HG03442 (cell line): Measurements from ENCODE around the gene RIBC2.
"Not testable (repeated sequence)": the region's sequence is repeated elsewhere in the genome, so short reads cannot be mapped to it uniquely, and the experiment has no call there.

Experiments used
- ATAC-seq: cut with Tn5 transposase; IDR thresholded peaks from one replicate; pipeline ENCODE4 v1.9.1; 2021; ENCODE audit warnings: mild to moderate bottlenecking, moderate library complexity; ENCODE audit not compliant: unreplicated experiment

RIBC2 gene, protein sequence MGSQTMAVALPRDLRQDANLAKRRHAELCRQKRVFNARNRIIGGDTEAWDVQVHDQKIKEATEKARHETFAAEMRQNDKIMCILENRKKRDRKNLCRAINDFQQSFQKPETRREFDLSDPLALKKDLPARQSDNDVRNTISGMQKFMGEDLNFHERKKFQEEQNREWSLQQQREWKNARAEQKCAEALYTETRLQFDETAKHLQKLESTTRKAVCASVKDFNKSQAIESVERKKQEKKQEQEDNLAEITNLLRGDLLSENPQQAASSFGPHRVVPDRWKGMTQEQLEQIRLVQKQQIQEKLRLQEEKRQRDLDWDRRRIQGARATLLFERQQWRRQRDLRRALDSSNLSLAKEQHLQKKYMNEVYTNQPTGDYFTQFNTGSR

GRCh38 chr22:45413368-45414211, at the start of gene RIBC2, which contains the start of gene SMC1B:
Gene RIBC2 (plus strand): TSS chr22:45413693. CDS start chr22:45413887, 194 bp downstream.
Gene SMC1B (minus strand): TSS chr22:45413599. CDS start chr22:45413567, 32 bp downstream.
- no peak for ATAC-seq

DNA sequence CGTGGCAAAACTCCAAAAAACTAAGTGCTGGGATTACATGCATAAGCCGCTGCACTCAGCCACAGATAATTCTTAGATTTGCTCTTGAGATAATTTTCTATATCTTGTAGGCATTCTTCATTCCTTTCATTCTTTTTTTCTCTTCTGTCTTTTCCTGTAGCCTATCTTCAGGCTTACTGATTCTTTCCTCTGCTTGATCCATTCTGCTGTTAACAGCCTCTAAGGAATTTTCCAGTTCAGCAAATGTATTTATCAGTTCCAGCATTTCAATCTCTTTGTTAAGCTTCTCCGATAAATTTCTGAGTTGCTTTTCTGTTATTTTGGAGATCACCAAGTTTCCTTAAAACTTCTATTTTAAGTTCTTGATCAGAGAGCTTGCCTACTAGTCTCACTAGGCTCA, 46.8 kb upstream of the RIBC2 start:
- ATAC-seq: no peak

- not testable (repeated sequence) for ATAC-seq
Observed at GRCh38 chr22:45373592-45373991, 39.9 kb upstream of the RIBC2 start.

GRCh38 chr22:45376009-45376408, 37.5 kb upstream of the RIBC2 start:
- no peak for ATAC-seq

GRCh38 chr22:45376703-45377102, 36.8 kb upstream of the RIBC2 start:
- ATAC-seq: no peak

DNA sequence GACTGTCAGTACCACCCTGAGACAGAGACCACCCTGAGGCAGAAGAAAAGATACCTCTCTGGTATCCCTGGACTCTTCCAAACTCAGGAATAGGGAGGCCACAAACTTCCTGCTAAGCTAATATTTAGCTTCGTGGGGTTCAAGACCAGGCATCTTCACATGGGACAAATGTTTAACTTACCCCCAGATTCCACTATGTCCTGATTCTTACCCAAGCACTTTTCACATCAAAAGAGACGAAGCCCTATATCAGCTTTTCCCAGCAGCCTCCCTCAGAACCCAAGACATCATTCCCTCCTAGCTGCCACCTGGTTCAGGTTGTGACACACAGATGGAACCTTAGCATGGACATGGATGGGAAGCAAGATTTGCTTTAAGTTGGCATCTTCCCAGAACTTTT, 32.1 kb upstream of the RIBC2 start:
- ATAC-seq: no peak

DNA sequence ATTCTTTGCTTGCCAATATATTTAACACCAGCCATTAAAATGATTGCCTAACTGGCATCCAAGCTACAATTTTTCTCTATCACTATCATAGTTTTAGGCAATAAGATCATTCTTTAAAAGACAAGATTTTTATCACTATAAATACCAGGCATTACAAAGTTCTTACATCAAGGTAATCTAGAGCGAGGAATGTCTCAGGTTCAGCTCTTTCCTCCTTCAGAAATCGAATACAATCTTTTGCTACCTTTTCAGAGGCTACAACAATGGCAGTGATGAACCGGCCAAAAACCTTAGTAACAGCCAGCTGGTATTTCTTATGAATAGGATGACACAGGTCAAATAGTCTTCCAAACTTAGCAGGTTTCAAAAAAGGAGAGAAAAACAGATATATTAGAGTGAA, 23.9 kb upstream of the RIBC2 start:
- ATAC-seq: no peak

- no peak for ATAC-seq
Observed at GRCh38 chr22:45397806-45398205, 15.7 kb upstream of the RIBC2 start.

GRCh38 chr22:45398214-45398613, 15.3 kb upstream of the RIBC2 start:
- no peak for ATAC-seq

DNA sequence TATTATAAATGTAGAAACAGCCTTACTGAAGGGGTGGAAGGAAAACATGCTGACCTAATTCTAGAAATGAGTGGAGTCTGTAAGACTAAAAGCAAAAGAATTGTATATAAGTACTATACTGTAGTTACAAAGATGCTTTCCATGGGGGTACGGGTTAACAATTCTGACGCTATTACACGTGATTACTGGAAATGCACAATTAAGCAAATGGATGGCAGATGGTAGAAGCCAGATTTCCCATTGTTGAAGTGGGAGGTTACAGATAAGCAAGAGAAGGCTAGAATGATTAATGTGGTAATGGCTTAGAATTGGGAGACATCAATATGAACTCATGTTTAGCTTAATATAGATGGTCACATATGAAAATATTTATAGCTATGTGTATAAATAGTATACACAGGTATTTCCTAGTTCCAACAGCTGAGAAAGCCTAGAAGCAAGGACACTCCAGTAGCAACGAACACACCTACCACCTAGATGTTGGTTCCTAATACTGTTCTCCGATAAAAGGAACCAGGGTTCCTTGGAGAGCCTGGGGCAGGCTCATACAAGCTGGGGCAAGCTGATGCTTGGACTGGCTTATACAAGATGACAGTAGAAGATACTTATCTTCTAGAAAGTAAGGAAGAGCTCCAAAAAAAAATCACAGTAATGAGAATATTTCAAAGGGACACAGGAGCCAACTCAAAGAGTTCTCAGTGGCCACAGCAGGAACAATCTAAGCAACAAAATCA, 13.6 kb upstream of the RIBC2 start:
- no peak for ATAC-seq

- no peak for ATAC-seq
Observed at GRCh38 chr22:45402466-45402985, 11.0 kb upstream of the RIBC2 start.

DNA sequence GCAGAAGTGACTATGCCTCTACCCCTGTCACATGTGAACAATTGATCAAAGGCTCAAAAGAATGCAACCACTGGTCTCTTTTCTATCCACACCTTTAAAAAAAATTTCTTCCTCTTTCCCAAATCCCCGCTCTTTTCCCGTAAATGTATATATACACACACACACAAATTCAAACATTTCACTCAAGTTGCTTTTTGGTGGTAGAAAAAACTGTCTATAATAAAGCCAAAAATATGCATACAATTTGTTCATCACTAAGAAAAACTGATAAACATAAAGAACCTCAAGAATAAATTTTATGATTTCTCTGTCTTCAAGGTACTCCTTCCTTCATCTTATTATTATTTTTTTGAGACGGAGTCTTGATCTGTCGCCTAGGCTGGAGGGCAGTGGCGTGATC, 5.7 kb upstream of the RIBC2 start:
- no peak for ATAC-seq

DNA sequence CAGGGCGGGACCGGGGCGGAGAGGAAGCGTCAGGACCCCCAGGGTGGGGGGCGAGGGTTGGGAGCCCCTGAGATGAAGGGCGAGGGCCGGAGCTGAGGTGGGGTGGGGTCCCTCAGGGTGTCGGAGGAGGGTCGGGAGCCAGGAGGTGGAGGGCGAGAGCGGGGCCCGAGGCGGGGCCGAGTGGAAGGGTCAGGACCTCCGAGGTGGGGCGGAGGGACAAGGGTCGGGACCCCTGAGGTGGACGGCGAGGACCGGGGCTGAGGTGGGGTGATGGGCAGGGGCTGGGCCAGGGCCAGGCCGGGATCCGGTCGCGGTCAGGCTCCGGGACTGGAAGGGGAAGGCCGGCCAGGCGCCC, 503 bp upstream of the RIBC2 start:
- ATAC-seq: no peak

DNA sequence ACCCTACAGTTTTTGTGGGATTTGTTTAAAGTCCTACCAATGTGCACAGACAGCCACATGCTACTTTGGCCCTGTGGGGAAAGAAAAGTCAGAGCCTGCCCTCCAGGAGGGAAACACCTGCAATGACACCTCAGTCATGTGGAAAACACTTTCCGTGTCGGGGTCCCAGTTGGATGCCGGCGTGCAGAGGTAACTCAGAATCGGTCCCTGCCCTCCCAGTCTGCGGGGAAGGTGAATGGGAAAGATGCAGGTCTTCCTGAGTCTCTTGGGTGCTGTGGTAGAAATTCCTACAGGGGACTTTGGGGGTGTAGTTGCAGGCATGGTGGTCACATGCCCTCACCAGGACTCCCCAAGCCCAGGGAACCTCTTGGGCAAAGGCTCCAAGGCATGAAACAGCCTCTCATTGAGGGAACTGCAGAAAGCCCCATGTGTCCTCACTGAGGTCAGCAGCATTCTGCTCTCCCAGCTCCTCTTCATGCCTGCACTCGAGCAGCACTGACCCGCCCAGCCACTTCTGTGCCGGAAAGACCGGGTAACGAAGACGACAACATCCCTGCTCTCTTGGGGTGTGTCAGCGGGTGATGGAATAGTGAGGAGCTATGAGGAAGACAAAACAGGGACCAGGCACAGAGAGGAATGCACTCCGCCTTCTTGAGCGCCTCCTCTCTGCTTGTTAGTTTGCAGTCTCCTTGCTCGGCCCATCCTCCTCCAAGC, 4.7 kb downstream of the RIBC2 start:
- no peak for ATAC-seq

DNA sequence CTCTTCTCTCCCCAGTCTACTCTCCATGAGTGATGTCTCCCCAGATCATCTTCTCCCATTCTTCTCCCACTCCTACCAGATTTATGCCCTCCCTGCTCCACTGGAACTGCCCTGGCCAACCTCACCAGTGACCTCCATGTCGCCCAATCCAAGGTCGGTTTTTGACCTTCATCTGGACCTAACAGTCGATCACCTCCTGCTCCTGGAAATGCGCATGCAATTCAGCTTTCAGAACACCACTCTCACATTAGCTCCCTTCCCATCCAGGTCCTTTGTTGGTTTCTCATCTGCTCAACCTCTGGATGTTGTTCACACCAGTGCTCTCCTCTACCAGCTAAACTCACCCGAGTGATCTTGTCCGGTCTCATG, 5.3 kb downstream of the RIBC2 start:
- ATAC-seq: no peak

DNA sequence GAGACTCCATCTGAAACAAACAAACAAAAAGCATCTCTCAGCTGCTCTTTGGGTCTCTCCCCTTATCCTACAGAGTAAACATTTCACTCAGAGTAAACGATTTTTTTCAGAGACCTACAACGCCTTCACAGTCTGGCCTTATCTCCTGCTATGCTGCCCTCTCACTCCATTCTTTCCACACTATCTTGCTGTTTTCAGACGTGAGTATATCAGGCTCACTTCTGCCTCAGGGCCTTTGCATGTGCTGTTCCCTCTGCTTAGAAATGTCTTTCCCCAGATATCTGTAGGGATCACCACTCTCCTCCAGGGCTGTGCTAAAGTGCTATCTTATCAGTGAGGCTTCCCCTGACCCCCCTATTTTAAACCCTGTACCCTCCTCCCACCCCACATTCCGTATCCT, 6.5 kb downstream of the RIBC2 start:
- ATAC-seq: no peak

- no peak for ATAC-seq
Observed at GRCh38 chr22:45420539-45420938, 7.0 kb downstream of the RIBC2 start.

DNA sequence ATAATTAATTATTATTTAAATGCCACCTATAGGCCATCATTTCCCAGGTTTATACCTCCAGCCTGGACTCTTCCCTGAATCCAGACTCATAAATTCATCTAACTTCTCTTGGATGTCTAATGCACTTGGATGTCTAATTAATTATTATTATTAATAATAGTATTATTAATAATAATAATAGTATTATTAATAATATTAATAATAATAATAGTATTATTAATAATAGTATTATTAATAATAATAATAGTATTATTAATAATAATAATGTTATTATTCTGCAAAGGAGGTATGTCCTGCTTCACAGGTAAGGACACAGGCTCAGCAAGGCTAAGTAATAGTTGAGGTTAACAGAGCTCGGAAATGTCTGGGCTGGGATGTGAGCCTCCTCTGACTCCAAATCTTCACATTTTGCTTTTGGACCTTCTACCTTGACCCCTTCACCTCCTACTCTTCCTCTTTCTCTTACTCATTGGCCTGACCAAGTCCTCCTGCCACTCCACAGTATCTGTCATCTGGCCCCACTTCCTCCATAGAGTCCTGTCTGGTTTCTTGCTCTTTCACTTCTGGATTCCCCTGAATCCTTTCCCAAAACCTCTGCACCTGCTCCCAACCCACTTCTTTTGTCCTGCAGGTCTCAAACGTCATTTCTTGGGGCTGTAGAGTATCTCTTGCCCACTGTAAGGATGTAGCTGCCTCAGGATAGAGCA, 8.0 kb downstream of the RIBC2 start:
- no peak for ATAC-seq

GRCh38 chr22:45422237-45422983, 8.9 kb downstream of the RIBC2 start:
- no peak for ATAC-seq
